NCI-H187 treated with DMSO at 0.1 percent for 48 hours (cell line): Measurements from ENCODE around the gene MINDY1.

ENCODE experiments used
- DNase-seq: peaks from one replicate; lab custom pipeline; 2025; lab: John Stamatoyannopoulos, UW

Gene MINDY1

GRCh38 chr1:150965605-150966004, 41.1 kb downstream of the MINDY1 start:
- DNase-seq, result no peak

GRCh38 chr1:150964164-150964489, 42.6 kb downstream of the MINDY1 start:
- DNase-seq, result no peak

DNA sequence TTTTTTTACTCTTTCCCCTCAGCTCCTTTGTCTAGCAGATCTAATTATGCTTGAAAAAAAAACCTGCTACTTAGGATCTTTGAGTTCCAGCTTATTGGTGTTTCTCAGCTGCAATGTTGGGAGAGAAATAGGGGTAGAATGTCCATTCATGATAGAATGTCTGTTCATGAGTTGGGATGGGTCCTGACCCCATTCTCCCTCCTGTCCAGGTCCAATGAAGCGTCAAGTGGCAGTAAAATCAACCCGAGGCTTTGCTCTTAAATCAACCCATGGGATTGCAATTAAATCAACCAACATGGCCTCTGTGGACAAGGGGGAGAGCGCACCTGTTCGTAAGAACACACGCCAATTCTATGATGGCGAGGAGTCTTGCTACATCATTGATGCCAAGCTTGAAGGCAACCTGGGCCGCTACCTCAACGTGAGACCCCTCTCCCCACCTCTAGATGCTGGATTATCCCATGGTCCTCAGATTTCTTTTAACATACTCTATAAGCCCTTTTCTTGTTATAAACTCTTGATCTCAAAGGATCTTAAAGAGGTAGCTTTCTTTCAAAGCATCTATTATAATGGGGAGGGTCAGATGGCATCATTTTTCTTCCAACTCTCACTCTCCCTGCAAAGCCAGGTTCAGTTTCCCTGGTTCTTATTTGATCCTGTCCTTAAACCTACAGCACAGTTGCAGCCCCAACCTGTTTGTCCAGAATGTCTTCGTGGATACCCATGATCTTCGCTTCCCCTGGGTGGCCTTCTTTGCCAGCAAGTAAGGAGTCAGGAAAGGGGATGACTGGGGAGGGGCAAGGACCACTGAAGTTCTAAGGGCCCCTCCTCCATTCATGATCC, 43.2 kb downstream of the MINDY1 start:
- no peak for DNase-seq

- no peak for DNase-seq
These were observed 44.9 kb downstream of the MINDY1 start for GRCh38 chr1:150961756-150962155.

GRCh38 chr1:150960646-150961045, 46.1 kb downstream of the MINDY1 start:
- DNase-seq, result no peak

DNA sequence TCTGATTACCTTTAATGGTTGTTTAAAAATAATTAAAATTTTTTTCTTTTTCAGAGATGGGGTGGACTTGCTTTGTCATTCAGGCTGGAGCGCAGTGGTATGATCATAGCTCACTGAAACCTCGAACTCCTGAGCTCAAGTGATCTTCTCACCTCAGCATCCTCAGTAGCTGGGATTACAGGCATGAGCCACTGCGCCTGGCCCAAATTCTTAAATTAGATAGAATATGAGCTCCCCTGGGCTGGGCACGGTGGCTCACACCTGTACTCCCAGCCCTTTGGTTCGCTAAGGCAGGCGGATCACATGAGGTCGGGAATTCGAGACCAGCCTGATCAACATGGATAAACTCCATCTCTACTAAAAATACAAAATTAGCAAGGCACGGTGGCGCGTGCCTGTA, 49.0 kb downstream of the MINDY1 start:
- DNase-seq, result no peak

DNA sequence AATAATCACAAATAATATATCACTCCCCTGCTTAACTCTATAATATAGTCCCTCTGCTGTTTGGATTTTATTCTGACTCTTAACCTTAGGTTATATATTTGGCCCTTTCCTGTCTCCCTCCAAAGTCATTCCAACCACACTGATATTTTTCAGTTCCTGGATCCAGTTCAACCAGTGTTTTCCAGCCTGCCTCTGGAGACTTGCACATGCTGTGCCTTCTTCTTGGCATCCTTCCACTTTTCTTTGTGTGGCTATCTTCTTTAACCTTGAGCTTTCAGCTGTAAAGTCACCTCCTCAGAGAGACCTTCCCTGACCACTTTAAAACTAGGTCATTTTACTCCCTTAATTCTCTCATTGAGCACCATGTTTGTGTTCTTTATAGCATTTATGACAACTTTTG, 51.4 kb downstream of the MINDY1 start:
- no peak for DNase-seq

DNA sequence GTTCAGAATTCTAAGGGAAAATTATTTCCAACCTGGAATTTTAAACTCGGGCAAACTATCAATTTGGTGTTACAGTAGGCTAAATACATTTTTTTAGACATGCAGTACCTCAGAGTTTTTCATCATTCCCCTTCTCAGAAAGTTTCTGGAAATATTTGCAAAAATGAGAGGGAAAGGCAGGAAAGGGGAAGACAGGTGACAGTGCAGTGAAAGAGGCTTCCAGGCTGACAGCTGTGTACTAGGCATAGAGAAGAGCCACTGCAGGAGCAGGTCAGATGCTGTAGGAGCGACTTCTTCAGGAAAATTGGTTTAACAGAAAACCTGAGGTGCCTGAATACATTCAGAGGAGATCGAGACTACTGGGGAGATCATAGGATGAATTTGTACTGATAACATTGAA, 52.0 kb downstream of the MINDY1 start:
- no peak for DNase-seq
